HS-5 (cell line): Measurements from ENCODE around the gene LSAMP.

Experiments used
- DNase-seq: peaks from one replicate; pipeline ENCODE4 v3.0.0-alpha.2; 2012; ENCODE audit warnings: low read depth

LSAMP gene

DNA sequence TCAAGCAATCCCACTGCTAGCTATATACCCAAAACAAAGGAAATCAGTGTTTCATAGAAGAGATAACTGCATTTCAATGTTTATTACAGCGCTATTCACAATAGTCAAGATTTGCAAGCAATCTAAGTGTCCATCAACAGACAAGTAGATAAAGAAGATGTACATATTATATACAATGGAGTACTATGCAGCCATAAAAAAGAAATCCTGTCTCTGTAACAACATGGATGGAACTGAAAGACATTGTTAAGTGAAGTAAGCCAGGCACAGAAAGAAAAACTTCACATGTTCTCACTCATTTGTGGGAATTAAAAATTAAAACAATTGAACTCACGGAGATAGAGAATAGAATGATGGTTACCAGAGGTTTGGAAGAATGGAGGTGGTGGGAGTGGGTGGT is 89.2 kb downstream of the LSAMP start:
- DNase-seq: no peak

DNA sequence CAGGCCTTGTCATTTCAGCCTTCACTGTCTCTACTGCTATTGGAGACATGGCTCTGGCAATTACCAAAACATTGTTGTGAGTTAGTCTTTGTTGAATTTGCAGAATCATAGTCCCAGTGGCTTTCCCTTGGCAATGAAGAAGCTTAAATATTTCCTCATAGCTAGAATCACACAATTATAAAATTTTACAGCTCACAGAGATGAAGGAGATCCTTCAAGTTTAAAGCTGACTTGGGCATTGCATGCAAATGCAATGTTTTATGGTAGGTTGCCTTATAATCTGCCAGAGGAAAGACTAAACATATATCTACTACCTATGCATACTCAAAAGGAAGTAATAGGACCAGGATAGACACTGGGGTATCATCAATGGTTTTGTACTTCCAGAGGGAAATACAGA is 90.9 kb downstream of the LSAMP start:
- no peak for DNase-seq

DNA sequence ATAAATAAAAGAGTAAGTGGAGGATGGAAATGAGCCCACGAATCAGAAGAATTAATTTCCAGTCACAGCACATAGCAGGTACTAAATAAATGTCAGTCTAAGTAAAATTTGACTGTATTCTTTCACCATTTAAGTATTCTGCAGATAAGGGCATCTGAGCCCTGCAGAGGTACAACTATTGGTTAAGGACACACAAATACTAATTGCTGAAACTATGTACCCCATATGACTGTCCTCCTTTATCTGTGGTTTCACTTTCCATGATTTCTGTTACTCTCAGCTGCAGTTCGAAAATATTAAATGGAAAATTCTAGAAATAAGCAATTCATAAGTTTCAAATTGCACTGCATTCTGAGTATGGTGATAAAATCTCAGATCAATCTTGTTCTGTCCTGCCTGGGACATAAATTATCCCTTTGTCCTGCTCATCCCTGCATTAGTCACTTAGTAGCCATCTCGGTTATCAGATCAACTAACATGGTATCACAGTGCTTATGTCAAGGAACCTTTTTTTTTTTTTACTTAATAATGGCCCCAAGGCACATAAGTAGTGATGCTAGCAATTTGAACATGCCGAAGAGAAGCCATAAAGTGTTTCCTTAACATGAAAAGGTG is 95.1 kb downstream of the LSAMP start:
- DNase-seq: no peak

DNA sequence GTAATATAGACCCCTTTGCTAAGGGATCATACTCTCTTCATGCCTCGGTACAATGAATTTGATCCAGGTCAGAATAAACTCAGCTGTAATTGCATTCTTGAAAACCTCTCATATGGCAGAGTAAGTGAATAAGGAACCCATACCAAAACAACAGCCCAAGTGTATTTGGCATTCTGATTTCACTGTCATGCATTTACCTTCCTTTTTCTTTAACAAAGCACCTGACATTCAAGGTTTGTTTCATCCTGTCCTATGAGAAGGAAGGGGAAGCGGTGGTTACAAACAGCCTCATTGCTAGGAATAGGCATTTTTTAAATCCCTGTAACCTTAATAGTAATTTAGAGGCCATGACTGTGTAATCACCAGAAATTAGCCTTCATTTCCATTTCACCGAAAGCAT is 97.1 kb downstream of the LSAMP start:
- no peak for DNase-seq

DNA sequence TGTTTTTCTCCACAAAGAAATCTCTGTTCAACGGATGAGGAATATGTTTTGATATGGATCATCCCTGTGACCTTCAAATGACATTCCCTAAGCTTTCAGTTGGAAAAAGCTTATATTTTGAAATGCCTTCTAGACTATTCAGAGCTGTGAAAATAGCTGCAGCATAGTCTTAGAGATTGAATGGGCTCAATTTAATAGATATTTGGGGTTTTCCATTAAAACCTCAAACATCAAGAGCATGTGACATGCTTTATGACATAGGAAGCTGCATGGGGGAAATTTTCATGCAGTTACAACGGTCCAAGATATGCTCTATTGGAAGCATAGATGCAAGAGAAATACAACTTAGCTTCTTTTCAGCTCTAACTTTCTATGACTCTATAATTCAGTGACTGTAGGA is 102.8 kb downstream of the LSAMP start:
- DNase-seq: no peak

DNA sequence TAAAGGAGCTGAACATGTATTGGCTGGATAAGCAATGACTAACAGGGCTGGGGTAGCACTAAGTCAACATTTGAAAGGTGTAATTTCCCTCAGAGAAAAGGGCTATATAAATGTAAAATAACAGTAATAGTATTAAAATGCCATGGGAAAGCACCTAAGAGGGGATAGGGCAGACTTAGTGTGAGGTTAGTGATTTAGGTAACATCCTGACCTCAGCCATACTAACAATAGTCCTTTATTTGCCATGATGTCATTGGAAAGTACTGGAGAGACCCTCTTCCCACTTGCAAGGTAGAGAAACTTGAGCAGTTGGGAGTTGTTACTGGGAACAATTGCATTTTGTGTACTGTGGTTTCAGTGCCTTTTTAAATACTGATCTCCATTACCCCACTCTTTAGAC is 103.4 kb downstream of the LSAMP start:
- no peak for DNase-seq

DNA sequence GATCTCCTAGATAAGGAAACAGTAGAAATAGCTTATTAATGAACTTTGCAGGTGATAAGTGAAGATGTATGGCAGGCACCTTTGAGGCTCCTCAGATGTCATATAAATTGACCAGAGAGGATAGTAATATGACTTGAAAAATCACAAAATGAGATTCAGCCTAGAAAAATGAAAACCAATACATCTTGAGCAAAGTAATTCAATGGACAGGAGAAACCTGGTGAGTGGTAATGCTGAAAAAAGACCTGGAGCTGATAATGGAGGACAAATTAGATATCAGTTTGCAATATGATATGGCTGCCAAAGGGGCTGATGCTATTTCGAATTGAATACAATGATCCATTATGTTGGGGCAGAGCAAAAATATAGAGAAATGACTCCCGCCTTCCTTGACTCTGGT is 103.9 kb downstream of the LSAMP start:
- no peak for DNase-seq

DNA sequence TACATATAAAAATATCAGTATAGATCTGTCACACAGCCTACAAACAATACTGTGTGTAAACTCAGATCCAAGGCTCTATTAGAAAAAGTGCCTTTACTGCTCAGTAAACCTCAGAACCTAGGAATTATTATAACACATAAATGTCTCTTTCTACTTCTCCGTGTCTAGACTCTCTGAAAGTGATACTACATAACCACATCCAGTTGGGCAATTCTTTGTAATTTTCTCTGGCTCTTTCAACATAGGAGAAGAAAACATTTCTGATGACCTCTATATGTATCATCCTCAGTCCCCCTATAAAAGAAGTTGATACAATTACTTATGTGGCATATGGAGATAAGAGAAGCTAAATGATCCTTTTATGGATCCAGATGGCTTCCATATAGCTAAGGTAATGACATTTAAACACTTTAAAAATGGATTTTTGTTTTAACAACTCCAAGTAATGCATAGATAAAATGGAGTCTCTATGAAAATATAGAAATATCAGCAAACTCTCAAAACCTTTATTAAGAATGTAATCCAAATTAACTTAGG is 104.5 kb downstream of the LSAMP start:
- peak; percentile 46 for DNase-seq

DNA sequence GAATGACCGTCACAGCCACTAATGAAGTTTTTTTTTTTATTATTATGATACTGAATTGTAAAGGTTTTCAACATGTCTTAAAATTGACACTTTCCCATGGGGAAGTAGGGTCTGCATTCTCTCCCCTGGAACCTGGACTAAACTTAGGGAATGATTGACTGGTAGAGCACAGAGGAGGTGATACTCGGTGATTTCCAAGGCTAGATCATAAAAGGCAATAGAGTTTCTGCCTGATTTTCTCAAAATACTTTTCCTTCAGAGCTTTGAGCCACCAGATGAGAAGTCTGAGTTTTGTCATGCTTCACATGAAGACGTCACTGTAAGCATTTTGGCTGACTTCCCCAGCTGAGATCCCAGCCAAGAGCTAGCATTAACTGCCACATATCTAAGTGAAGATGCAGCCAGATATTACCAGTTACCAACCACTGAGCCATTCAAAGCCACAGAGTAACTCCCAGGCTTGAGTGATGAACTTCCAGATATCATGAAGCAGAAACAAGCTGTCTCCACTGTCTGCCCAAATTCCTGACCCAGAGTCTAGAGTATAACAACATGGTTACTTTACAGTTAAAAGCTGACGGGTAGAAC is 105.8 kb downstream of the LSAMP start:
- DNase-seq: peak; percentile 56

DNA sequence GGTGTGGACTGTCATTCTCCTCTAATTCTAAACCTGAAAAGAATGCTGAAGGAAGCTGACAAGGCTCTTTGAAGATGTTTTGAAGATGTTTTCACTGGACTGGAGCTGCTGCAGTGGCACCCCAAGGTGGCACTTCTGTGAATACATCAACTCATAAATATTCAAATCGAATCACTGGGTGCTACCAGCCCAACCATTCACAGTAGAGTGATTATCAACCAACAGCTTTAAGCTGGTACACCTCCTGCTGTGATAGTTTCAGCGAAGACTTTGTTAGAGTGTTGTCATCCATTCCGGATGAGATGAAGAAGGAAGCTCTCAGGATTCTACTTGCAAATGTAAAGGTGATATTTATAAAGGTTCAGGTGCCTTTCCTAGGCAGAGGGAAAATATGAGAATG is 106.6 kb downstream of the LSAMP start:
- no peak for DNase-seq

DNA sequence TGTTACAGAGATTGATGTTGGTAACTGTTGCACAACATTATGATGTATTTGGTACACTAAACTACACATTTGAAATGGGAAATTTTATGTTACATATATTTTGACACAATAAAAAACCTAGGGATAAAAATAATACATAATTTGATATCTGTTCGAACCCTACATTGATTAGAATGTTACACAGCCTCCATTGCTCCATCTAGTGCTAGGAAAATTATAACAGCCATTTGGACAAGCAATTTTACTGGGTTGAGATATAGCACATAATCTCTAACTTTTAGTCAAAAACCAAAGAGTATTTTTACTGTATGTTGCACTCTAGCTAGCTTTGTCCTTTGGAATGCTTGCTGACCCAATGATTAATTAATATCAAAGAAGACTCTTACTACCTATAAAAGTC is 108.1 kb downstream of the LSAMP start:
- no peak for DNase-seq

DNA sequence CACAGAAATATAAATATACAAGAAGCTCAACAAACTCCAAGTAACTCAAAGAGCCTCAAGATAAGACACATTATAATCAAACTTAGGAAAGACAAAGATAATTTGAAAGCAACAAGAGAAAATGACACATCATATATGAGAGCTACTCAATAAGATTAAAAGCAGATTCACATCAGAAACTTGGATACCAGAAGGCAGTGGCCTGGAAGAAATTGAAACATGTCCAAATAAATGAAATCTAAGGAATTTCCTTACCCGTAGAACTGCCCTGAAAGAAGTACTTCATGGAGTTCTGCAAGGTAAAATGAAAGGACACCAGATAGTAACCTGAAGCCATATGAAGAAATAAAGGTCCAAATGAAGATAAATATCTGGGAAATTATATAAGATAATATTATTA is 113.9 kb downstream of the LSAMP start:
- no peak for DNase-seq

DNA sequence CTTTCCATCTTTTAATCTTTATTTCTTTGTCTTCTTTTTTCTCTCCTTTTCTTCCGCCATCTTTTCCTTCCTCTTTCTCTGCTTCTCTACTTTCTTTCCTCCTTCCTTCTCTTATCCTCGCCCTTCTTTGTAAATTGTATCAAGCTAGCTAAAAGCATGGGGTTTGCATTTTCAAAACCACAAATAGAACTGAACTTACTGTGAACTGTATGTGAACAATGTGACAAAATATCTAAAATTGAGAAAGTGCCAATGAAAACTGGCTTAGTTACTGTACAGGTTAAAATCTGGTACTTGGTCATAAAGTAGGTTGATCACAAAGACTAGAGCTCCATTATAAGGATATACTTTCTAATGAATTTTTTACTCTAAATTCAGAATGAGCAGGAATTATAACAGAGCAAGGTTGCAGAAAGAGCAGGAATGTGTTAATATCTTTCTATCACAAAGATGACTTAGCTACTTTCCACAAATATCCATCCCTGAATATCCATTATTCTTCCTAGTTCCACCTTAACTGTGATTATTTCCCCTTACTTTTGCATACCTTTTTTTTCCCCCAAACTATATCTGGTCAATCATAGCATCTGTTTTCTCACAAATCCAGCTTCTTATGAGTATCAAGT is 122.4 kb downstream of the LSAMP start:
- no peak for DNase-seq

DNA sequence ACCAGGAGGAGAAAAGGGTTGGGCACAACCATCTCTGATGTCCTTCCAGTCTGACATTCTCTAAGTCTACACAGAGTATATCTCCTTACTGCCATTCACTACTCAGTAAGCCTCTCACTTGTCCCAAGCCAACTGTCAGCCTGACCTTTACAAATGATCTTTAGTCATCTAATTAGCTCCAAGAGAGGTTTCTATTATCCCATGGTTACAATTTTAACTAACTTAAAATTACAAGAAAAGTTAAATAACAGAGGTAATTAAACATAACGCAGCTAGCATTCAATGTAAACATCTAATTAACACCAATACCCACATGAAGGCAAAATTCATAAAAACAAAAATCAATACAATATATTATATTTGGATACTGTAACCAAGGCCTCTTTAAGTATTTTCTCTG is 126.9 kb downstream of the LSAMP start:
- no peak for DNase-seq

DNA sequence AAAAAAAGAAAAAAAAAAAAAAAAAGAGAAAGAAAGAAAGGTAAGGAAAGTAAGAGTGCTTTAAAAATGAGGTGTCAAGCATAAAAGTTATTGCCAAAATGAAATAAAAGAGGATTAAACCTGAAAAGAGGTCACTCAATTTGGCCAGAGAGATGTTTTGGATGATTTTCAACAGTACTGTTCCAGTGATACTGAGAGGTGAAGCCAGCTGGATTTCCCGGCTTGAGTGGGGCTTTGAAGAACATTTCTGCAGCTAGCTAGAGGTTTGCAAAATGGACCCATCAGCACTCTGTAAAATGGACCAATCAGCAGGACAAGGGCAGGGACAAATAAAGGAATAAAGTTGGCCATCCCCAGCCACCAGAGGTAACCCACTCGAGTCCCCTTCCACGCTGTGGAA is 128.5 kb downstream of the LSAMP start:
- DNase-seq: no peak

DNA sequence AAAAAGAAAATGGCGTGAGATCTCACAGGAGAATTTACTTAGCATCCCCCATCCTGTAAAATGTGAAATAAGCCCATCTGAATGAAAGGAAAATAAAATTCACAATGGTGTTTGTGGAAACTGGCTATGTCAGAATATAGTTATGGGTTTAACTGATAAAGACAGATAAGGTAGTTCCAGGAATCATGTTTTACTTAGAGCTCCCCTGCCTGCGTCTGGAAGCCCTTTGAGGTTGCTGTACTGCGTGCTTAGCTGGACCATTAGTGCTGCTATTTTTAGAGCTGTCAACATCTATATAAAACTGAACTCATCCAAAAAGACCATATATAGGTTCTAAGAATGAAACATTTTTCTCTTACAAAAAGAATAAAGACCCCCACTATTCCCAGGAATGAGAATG is 130.8 kb downstream of the LSAMP start:
- no peak for DNase-seq

DNA sequence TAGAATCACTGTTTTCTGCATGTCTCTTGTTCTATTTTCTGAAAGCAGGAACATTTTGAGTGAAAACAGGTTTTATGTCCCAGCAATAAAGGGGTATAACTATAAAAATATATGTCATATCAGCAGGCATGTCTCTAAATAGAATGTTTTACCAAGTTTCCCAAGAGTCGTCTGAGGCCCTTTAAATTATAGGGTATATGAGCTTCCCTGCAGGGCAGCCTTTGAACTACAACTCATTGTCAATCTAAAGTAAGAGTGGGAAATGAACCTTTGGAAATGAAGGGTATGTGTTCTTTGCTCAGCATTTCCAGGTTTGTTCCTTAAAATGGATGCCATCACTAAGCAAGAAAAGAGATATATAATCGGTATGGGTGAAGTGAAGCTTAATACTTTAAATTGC is 138.6 kb downstream of the LSAMP start:
- DNase-seq: no peak

DNA sequence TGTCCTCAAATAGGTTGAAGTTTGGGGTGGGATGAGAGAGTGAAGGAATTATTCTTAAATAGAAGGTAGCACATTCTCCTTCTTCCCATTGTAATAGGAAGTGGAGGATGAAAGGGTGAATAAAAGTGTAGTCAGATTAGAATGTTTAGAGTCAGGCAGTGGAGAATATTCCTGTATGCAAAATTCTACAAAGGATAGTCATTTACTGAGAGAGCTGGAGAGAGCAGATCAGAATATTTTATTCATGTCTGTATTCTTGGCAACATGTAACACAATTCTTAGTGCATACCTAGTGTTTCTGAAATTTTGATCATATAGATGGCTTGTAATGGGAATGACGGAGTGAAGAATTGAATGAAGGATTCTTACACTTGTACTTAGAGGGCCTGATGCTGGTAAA is 139.1 kb downstream of the LSAMP start:
- no peak for DNase-seq

DNA sequence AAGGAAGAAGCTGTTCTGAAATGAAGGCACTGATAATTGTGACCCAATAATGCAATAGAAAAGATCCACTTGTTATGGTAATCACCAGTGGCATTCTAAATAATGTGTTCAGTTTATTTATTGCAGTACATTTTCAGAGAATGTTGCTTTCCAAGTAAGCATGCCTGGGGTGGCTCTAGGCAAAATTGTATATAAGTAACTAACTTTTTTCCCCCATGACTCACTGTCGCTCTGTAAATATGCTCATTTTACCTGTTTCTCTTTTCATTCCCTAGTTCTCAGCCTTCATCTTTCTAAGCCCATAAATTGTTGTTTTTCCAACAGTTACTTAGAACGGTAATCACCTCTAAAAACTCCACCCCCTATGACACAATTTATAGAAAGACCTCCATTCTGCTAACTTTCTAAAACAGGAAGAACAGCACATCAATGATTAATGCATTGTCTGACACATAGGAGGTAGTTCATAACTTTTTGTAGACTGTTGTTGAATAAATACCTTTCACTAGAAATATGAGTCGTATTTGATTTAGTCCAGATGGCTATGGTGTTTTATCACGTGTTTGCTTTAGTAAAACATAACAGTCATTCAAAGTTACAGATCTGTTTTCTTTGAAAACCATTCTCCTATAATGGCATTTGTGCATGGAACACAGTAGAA is 143.1 kb downstream of the LSAMP start:
- peak; percentile 39 for DNase-seq

DNA sequence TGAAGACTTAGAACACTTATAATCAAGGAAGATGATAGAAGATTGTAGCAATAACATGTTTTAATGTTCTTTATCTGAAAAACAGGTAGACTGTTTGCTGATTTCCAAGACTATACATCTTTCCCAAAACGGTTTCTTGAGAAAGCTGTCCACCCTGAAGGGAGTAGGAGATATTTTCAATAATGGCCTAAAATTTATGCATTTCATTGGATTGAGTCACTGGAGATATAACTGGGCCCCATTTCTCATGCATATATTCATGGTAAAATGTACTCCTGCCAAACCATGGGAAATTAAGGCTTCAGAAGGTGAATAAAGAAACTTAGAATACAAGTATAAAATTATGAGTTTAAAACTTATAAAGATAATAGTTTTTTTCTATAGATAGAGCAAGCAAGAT is 143.9 kb downstream of the LSAMP start:
- DNase-seq: no peak

DNA sequence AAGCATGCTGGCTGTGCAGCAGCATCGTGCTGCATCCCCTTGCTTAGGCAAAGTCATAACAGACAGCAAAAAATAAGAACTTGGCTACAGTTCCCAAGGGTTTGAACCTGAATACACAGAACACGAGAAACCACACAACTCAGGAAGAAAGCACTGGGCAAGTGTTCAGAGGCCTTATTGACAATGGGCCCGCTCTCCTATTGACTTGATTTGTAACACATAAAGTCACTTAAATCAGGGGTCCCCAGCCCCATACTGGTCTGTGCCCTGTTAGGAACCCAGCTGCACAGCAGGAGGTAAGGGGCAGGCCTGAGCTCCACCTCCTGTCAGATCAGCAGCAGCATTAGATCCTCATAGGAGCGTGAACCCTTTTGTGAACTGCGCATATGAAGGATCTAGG is 145.1 kb downstream of the LSAMP start:
- no peak for DNase-seq

DNA sequence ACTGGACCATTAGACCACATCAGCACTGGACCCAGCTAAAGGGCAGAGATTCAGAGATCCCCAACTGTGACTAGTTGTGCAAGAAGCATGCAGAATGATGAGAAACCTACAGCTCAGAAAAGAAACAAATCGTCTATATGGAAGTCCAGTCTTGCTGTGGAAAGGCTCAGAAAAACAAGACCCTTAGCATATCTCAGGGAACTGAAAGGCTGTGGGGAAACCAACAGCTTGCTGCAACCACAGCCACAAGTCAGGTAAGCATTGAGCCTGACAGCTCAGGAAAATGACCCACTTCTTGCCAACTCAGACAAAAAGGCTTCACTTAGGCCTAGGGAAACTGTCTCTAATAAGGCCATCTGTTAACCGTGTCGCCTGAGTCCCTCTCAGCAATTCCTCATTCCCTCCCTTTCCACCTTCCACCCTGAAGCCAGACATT is 145.6 kb downstream of the LSAMP start:
- no peak for DNase-seq

DNA sequence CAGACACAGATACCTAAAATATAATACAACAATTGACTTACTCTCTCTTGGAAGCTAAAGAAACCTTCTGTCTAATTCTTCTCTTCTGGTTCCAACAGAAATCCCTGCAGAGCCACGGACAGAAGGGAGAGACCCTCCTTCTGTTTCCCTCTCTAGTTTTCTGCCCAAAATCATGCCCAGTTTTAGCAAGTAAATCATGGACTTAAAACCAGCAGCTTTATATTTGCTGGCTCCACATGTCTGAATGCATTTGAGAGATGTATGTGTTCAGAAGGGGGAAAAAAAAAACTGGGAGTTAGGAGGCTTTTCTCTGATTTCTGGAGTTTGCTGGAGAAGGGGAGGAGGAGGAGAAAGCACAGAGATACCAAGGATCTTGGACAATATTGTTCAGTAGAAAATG is 147.1 kb downstream of the LSAMP start:
- no peak for DNase-seq
